Kidney epithelial cell (primary cell): ENCODE data around the gene GRB7. TPM values are rescaled to one million over a fixed set of nuclear protein-coding genes. Genes with fewer than 3 reads are reported as not detected.

Experiments
- DNase-seq: peaks from one replicate; pipeline ENCODE4 v3.0.0-alpha.2; 2010; ENCODE audit warnings: low read depth
- H3K27me3 ChIP-seq: 2 replicates; pipeline ENCODE4 v1.6.0; 2011; ENCODE audit warnings: low read length; ENCODE audit not compliant: control insufficient read depth, insufficient read depth
- H3K36me3 ChIP-seq: 2 replicates; pipeline ENCODE4 v1.5.1; 2011; ENCODE audit warnings: low read length; ENCODE audit not compliant: control insufficient read depth, insufficient read depth
- H3K4me3 ChIP-seq: 2 replicates; pipeline ENCODE4 v1.5.1; 2011; ENCODE audit warnings: low read depth, mild to moderate bottlenecking, control low read depth, low read length
- CTCF ChIP-seq: IDR thresholded peaks from 2 replicates; pipeline ENCODE4 v1.5.1; 2011; ENCODE audit warnings: mild to moderate bottlenecking, moderate library complexity, low read length, control low read depth, inconsistent platforms; ENCODE audit not compliant: insufficient read depth, poor library complexity, severe bottlenecking
- total RNA-seq: library from RNA; depleted of rRNA; stranded (reverse); fragments of >200 nt; gene quantifications from 2 replicates; pipeline ENCODE4 v1.2.3, GENCODE V29; 2015

GRB7 gene
- total RNA-seq, 1 donor from 2014 or later: 21.2 TPM

- no peak for DNase-seq
- no peaks in the 10 kb centered on the region for H3K27me3 ChIP-seq
- no peak for TF ChIP-seq CTCF
- no peaks in the 10 kb centered on the region for H3K36me3 ChIP-seq
- no peak overlapping the region for H3K4me3 ChIP-seq
Measured at GRCh38 chr17:39794249-39794970, 56.7 kb downstream of the GRB7 start.

Other genes with a start within 250 kb of the GRB7 start
- gene NEUROD2, start 130.0 kb upstream of the GRB7 start, total RNA-seq: not detected in 2 replicates
- not detected in 2 replicates for gene PPP1R1B, start 111.0 kb upstream of the GRB7 start, total RNA-seq
- gene STARD3, start 100.8 kb upstream of the GRB7 start, total RNA-seq: 52.6 and 82.4 TPM in 2 replicates
- gene TCAP, start 72.6 kb upstream of the GRB7 start, total RNA-seq: 0.55 and 0.84 TPM in 2 replicates
- gene PNMT, start 69.5 kb upstream of the GRB7 start, total RNA-seq: 2.7 TPM in 1 of 2 replicates, not detected in the other
- gene PGAP3, start 49.9 kb upstream of the GRB7 start, total RNA-seq: 12.5 and 12.8 TPM in 2 replicates
- gene ERBB2, start 37.9 kb upstream of the GRB7 start, total RNA-seq: 44.1 and 47.2 TPM in 2 replicates
- gene MIEN1, start 7.4 kb upstream of the GRB7 start, total RNA-seq: 83.7 and 97.0 TPM in 2 replicates
- 0.17 and 0.89 TPM in 2 replicates for gene IKZF3, start 126.4 kb downstream of the GRB7 start, total RNA-seq
- not detected in 2 replicates for gene ZPBP2, start 130.3 kb downstream of the GRB7 start, total RNA-seq
- 3.8 TPM in 2 replicates for gene GSDMB, start 180.7 kb downstream of the GRB7 start, total RNA-seq
- gene ORMDL3, start 189.7 kb downstream of the GRB7 start, total RNA-seq: 37.9 and 38.5 TPM in 2 replicates
- not detected in 2 replicates for gene LRRC3C, start 189.8 kb downstream of the GRB7 start, total RNA-seq
- not detected in 2 replicates for gene GSDMA, start 225.1 kb downstream of the GRB7 start, total RNA-seq
- 102 and 104 TPM in 2 replicates for gene PSMD3, start 242.9 kb downstream of the GRB7 start, total RNA-seq